GM18951 (cell line): Measurements from ENCODE around the gene CYB561A3.

Experiments
- POLR2A ChIP-seq: IDR thresholded peaks from 4 replicates; pipeline ENCODE4 v1.6.1; 2011; ENCODE audit warnings: mild to moderate bottlenecking; ENCODE audit not compliant: insufficient read length, insufficient read depth; ENCODE audit errors: extremely low read depth
- in situ Hi-C: fragments of 300-500 bp; cut with MboI; formaldehyde crosslinking; loops from one replicate; pipeline ENCODE4 v1.12.0; 2022; ENCODE audit warnings: low sequenced_read_pairs, mixed read lengths, inconsistent platforms; ENCODE audit not compliant: unreplicated experiment

The CYB561A3 gene, protein sequence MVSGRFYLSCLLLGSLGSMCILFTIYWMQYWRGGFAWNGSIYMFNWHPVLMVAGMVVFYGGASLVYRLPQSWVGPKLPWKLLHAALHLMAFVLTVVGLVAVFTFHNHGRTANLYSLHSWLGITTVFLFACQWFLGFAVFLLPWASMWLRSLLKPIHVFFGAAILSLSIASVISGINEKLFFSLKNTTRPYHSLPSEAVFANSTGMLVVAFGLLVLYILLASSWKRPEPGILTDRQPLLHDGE

DNA sequence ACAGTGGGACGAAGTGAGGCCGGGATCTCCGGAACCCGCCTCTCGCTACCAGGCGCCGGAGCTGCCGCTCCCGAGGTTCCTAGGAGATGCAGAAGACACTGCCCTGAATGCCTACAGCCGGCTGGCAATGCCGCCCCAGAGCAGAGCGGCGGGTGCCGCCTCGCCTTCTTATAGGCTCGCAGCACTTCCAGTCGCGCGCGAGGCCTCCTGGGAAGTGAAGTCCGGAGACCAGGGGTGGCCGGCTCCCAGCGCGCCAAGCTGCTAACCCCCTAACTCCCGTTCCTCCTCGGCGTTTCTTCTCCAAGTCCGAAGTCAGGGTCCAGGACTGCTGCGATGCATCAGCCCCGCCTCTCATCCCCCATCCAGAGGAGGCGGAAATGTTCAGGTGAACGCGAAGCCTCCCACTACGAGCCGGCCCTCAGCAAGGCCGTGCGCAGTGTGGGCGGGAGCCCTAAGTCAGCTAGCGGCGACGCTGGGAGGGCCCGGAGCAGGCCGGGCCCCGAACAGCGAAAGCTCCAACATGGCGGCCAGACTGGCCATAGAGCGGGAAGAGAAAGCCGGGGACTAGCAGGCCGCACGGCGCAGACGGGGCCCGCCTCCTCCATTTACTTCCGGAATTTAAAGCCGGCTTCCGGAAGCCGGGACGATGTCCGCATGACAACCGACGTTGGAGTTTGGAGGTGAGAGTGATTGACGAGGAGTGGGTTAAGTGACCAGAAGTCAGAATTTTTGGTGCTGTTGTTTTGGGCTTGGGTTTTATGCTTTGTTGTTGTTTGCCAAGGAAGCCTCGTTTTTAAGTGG, at the start of gene CYB561A3, which contains the start of gene TMEM138:
Gene CYB561A3 (minus strand): TSS at position 142 of the 801 bp plus-strand sequence. CDS start 5,169 bp downstream, outside the sequence.
Gene TMEM138 (plus strand): TSS at position 634 of the 801 bp plus-strand sequence. CDS start 2,017 bp downstream, outside the sequence.
- in situ Hi-C loops: no loop called here
- peak; percentile 99 for TF ChIP-seq POLR2A

GRCh38 chr11:61406991-61407728, 45.5 kb upstream of the CYB561A3 start:
- in situ Hi-C loops: no loop called here
- TF ChIP-seq POLR2A: no peak

GRCh38 chr11:61406067-61406466, 44.4 kb upstream of the CYB561A3 start:
- in situ Hi-C loops: no loop called here
- no peak for TF ChIP-seq POLR2A

- in situ Hi-C loops: no loop called here
- TF ChIP-seq POLR2A: no peak
Measured at GRCh38 chr11:61404641-61405040, 43.0 kb upstream of the CYB561A3 start.

GRCh38 chr11:61404103-61404502, 42.4 kb upstream of the CYB561A3 start:
- TF ChIP-seq POLR2A: no peak

DNA sequence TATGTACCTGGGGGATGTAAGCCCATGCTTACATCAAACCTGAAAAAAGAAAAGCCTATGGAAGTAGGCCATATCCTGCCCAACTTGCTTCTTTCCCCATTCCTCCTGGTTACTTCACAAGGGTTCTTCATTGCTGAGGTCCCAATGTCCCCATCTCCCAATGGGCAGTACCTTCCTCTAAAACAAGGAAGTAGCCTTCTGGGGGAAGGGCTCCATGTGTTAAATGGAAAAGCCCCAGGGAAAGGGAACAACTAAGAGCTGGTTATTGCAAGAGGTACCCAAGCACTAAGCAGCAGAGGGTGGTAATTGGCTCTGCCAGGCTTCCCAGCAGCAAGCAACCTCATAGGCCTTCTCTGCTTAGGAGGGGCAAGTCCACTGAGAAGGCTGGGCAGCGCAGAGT, 42.0 kb upstream of the CYB561A3 start:
- in situ Hi-C loops: no loop called here

More at GRCh38 chr11:61404103-61404502, 42.4 kb upstream of the CYB561A3 start:
- in situ Hi-C loops: no loop called here

DNA sequence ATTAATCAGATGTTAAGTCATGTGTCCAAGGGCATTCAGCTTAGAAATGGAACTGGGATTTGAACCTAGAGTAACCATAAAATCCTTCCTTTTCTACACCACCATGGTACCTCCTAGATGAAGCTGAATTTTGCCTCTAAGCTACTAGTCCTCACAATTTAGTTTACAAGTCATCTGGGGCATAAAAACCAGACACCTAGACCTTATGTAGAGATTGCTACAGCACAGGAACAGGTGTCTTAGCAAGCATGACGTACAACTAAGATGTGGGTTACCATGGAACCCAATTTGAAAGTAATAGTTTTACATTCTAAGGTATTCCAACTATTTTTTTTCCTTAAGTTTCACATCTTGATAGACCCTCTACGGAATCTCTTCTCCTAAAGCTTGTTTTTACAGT, 39.9 kb upstream of the CYB561A3 start:
- TF ChIP-seq POLR2A: no peak
- in situ Hi-C loops: no loop called here

More for the DNA sequence above, 42.0 kb upstream of the CYB561A3 start:
- TF ChIP-seq POLR2A: no peak

GRCh38 chr11:61401173-61401572, 39.5 kb upstream of the CYB561A3 start:
- no peak for TF ChIP-seq POLR2A
- in situ Hi-C loops: no loop called here

- TF ChIP-seq POLR2A: no peak
- in situ Hi-C loops: no loop called here
Measured at GRCh38 chr11:61392981-61393595, 31.4 kb upstream of the CYB561A3 start.

GRCh38 chr11:61390161-61390560, 28.5 kb upstream of the CYB561A3 start:
- in situ Hi-C loops: no loop called here
- TF ChIP-seq POLR2A: no peak

GRCh38 chr11:61384271-61385242, 22.9 kb upstream of the CYB561A3 start:
- TF ChIP-seq POLR2A: no peak
- in situ Hi-C loops: loop anchor here (5.0 kb wide), 1 partner anchor 47 kb away; no protein-coding TSS in a partner anchor

DNA sequence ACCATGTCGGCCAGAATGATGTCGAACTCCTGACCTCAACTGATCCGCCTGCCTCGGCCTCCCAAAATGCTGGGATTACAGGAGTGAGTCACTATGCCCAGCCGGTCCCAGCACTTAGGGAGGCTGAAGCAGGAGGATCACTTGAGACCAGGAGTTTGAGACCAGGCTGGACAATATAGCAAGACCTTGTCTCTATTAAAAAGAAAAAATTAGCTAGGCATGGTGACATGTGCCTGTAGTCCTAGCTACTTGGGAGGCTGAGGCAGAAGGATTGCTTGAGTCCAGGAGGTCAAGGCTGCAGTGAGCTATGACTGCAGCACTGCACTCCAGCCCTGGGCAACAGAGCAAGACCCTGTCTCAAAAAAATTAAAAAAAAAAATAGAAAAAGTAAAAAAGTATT, 22.2 kb upstream of the CYB561A3 start:
- in situ Hi-C loops: loop anchor here (5.0 kb wide), 1 partner anchor 47 kb away; no protein-coding TSS in a partner anchor
